Vagina (tissue), 2 donors: Measurements from ENCODE around the gene SH3D19.

Experiments
- CTCF ChIP-seq, 3 experiments: fragments of 450-650 bp in 2 of 3; fragments of 200-600 bp in 1 of 3; sonication (generic) in 1 of 3; IDR thresholded peaks; one replicate each; pipeline ENCODE4 v1.5.1; 2017 to 2019; ENCODE audit warnings: antibody characterized with exemption in 3 of 3, mild to moderate bottlenecking in 2 of 3, moderate library complexity in 2 of 3
- POLR2A ChIP-seq, 2 donors: fragments of 450-650 bp; IDR thresholded peaks; one replicate each; pipeline ENCODE4 v1.6.1; 2017; ENCODE audit warnings: antibody characterized with exemption in 2 of 2, mild to moderate bottlenecking in 2 of 2, moderate library complexity in 2 of 2
- POLR2AphosphoS5 ChIP-seq, 2 donors: sonication (generic); formaldehyde crosslinking; IDR thresholded peaks; one replicate each; pipeline ENCODE4 v1.9.0; 2017; ENCODE audit warnings: antibody characterized with exemption in 2 of 2, mild to moderate bottlenecking in 2 of 2, low read depth in 1 of 2; ENCODE audit not compliant: insufficient read depth in 1 of 2

- no peak for TF ChIP-seq CTCF (IDR thresholded peaks at IDR 0.05)
- no peak for TF ChIP-seq POLR2A (IDR thresholded peaks at IDR 0.05)
- no peak for TF ChIP-seq POLR2AphosphoS5 (IDR thresholded peaks at IDR 0.05; ENCODE audit: insufficient read depth in 1 of 2, low read depth in 1 of 2)
Observed at GRCh38 chr4:151263455-151263854, 62.0 kb downstream of the SH3D19 start.
